Measurements from ENCODE around the gene RHOG. TPM values are rescaled to one million over a fixed set of nuclear protein-coding genes. Genes with fewer than 3 reads are reported as not detected.

Gene RHOG
- total and polyA plus RNA-seq, 11 donors = 17.9 to 69.1 (median 30.1) TPM

DNA sequence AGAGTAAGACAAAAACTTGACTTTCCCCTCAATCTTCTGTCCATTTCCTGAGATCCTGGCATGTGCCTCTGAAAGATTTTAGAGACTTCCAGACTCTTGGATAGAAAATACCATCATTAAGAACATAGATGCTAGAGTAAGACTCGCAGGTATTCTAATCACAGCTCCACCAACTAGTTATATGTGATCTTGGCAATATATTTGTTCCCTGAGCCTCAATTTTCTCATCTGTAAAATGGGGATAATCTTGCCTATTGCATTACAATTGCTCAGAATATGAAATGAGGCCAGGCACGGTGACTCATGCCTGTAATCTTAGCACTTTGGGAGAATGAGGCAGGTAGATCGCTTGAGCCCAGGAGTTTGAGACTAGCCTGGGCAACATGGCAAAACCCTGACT lies 10.7 kb downstream of the RHOG start:
- 92 to 98% (median 97%) methylated on average over 3 of the region's 3 CpGs for WGBS, 4 donors
- Histone ChIP-seq H3K36me3 (peaks cover 0 to 73% (median 40%) of the 10 kb centered on the region in 9 donors), H3K27ac (peak overlapping the region in 1 of 12 donors; percentile 98), H3K27me3 (no peaks in the 10 kb centered on the region), H3K4me1 (peaks cover 3 to 74% (median 40%) of the 10 kb centered on the region in 12 donors), H3K9me3 (no peaks in the 10 kb centered on the region), H3K4me3 (no peak overlapping the region)
- intact Hi-C loops (cut with DNase I) = no loop called here
- no peak for TF ChIP-seq POLR2A (IDR thresholded peaks at IDR 0.05)
- TF ChIP-seq CTCF (IDR thresholded peaks at IDR 0.05) = no peak
- DNase-seq = no peak
- no peak for ATAC-seq

DNA sequence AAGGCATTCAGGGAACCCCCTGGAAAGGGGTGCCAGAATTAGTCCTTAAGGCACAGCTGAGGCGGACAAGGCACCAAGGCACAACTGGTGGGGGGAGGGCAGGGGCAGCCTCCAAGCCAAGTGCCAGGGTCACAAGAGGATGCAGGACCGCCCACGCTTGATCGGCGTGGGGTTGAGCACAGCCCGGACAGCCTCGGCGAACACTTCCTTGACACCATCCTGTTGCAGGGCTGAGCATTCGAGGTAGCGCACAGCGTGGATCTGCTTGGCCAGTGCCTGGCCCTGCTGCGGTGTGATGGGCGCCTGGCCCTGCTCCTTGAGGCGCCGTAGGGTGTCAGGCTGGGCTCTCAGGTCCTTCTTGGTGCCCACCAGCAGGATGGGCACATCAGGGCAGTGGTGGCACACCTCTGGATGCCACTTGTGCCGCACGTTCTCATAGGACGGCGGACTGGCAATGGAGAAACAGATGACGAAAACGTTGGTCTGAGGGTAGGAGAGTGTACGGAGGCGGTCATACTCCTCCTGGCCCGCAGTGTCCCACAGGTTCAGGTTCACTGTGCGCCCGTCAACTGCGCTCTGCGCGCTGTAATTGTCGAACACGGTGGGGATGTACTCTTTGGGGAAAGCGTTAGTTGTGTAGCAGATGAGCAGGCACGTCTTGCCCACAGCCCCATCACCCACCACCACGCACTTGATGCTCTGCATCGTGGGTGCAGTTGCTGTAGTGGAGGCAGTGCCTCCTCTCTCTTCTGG lies 13.1 kb downstream of the RHOG start:
- no peaks in the 10 kb centered on the region for H3K27me3 ChIP-seq
- peaks cover 3 to 58% (median 21%) of the 10 kb centered on the region in 12 donors for H3K4me1 ChIP-seq
- H3K36me3 ChIP-seq = peaks cover 0 to 59% (median 40%) of the 10 kb centered on the region in 9 donors
- H3K27ac ChIP-seq = no peak overlapping the region
- WGBS, 4 donors = 88 to 93% (median 91%) methylated on average over 35 of the region's 35 CpGs
- H3K4me3 ChIP-seq = no peak overlapping the region
- DNase-seq (peak in 1 of 5 donors; percentile 20), ATAC-seq (no peak)
- TF ChIP-seq POLR2A (IDR thresholded peaks at IDR 0.05) (no peak), CTCF (IDR thresholded peaks at IDR 0.05) (no peak)
- no peaks in the 10 kb centered on the region for H3K9me3 ChIP-seq
- intact Hi-C loops (cut with DNase I) = loop anchor here in 1 of 10 donors (5.0 kb wide), 1 partner anchor 50 kb away; no protein-coding TSS in a partner anchor

DNA sequence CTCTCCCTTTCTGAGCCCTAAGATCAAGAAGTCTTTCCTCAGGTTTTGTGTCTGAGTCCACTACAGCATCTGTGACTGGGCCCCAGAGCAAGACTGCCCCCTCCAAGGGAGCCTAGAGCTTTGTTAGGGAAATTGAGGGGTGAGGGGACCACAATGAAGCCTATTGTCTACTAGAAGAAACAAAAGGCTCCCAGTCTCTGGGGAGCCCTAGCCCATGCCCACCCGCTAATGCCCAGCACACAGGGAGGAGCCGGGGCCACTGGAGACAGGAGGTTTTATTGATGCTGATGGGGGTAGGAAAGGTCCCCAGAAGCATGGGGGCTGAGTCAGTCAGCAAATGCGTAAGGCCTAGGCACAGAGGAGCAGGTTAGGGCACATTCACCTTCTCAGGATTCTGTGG lies 14.0 kb downstream of the RHOG start:
- Histone ChIP-seq H3K27me3 (no peaks in the 10 kb centered on the region), H3K36me3 (peaks cover 0 to 59% (median 40%) of the 10 kb centered on the region in 9 donors), H3K4me3 (no peak overlapping the region), H3K4me1 (peaks cover 0 to 49% (median 13%) of the 10 kb centered on the region in 12 donors), H3K9me3 (no peaks in the 10 kb centered on the region), H3K27ac (no peak overlapping the region)
- WGBS, 4 donors = 88 to 98% (median 92%) methylated on average over 3 of the region's 3 CpGs
- ATAC-seq (no peak), DNase-seq (peak in 1 of 5 donors; percentile 3)
- no peak for TF ChIP-seq POLR2A (IDR thresholded peaks at IDR 0.05)
- TF ChIP-seq CTCF (IDR thresholded peaks at IDR 0.05) = no peak
- intact Hi-C loops (cut with DNase I) = loop anchor here in 1 of 10 donors (5.0 kb wide), 1 partner anchor 51 kb away; no protein-coding TSS in a partner anchor

DNA sequence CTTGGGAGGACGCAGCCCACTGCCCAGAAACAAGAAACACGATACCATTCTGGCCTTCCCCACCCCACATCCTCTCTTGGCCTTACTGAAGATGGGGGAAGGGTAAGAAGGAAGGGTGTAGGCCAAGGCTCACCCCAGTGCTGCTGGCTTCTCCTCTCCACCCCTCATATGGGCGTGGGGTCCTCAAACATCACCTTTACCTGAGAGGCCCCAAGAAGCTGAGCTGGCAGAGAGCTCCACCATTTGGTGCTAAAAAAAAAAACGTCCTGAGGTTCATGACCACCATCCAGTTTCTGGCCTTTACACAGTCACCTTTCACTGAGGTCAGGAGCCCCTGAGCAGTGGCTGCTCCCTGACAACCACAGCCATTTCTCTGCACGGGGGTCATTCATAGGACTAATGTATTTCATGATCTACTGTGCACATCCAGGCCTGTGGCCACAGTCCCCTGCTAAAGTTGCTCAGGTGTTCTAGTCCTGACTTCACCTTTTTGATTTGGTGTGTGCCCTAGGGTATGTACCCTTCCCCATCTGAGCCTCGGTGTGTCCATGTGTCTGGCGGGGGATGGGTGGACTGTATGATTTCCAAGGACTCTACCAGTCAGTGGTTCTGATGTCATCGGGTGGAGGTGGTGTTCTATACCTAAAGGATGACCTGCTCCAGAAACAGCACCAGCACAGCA lies 15.1 kb downstream of the RHOG start:
- WGBS, 4 donors = 78 to 93% (median 88%) methylated on average over 8 of the region's 8 CpGs
- intact Hi-C loops (cut with DNase I) = loop anchor here in 1 of 10 donors (5.0 kb wide), 1 partner anchor 52 kb away; no protein-coding TSS in a partner anchor
- Histone ChIP-seq H3K27me3 (no peaks in the 10 kb centered on the region), H3K27ac (peak overlapping the region in 1 of 12 donors; percentile 37), H3K36me3 (peaks cover 0 to 54% (median 40%) of the 10 kb centered on the region in 9 donors), H3K4me3 (no peak overlapping the region), H3K4me1 (peaks cover 0 to 38% (median 2%) of the 10 kb centered on the region in 12 donors), H3K9me3 (no peaks in the 10 kb centered on the region)
- DNase-seq = peak in 1 of 5 donors; percentile 20
- peak in 1 of 4 donors; percentile 14 for ATAC-seq
- TF ChIP-seq POLR2A (IDR thresholded peaks at IDR 0.05) (no peak), CTCF (IDR thresholded peaks at IDR 0.05) (no peak)

All from heart left ventricle (tissue), 16 donors.